HG03354 (cell line): Measurements from ENCODE around the gene FERMT1.
A peak's percentile ranks its signal among the peaks of the same experiment; 100 is the strongest.
"Not testable (repeated sequence)": the region's sequence is repeated elsewhere in the genome, so short reads cannot be mapped to it uniquely, and the experiment has no call there.

Source experiments
- ATAC-seq: cut with Tn5 transposase; IDR thresholded peaks from one replicate; pipeline ENCODE4 v1.9.1; 2021; ENCODE audit warnings: mild to moderate bottlenecking; ENCODE audit not compliant: unreplicated experiment, poor library complexity, severe bottlenecking

FERMT1 gene

GRCh38 chr20:6074784-6075183, 48.0 kb downstream of the FERMT1 start:
- ATAC-seq = no peak

- ATAC-seq = peak; percentile 59
These were observed 48.7 kb downstream of the FERMT1 start for GRCh38 chr20:6074145-6074561.

GRCh38 chr20:6070829-6071695, 51.8 kb downstream of the FERMT1 start:
- no peak for ATAC-seq

- no peak for ATAC-seq
These were observed 53.2 kb downstream of the FERMT1 start for GRCh38 chr20:6069669-6070068.

GRCh38 chr20:6067763-6068318, 55.0 kb downstream of the FERMT1 start:
- ATAC-seq = no peak

GRCh38 chr20:6066582-6066981, 56.2 kb downstream of the FERMT1 start:
- ATAC-seq = no peak

GRCh38 chr20:6061544-6061943, 61.3 kb downstream of the FERMT1 start:
- ATAC-seq = no peak

- no peak for ATAC-seq
These were observed 62.6 kb downstream of the FERMT1 start for GRCh38 chr20:6060213-6060612.

GRCh38 chr20:6058684-6059295, 64.0 kb downstream of the FERMT1 start:
- ATAC-seq = no peak

- ATAC-seq = no peak
These were observed 65.1 kb downstream of the FERMT1 start for GRCh38 chr20:6057691-6058090.

GRCh38 chr20:6057139-6057538, 65.7 kb downstream of the FERMT1 start:
- ATAC-seq = no peak

GRCh38 chr20:6055981-6056569, 66.8 kb downstream of the FERMT1 start:
- ATAC-seq = no peak

GRCh38 chr20:6055161-6055783, 67.6 kb downstream of the FERMT1 start:
- ATAC-seq = no peak

GRCh38 chr20:6054689-6055051, 68.2 kb downstream of the FERMT1 start:
- not testable (repeated sequence) for ATAC-seq

- ATAC-seq = no peak
These were observed 68.8 kb downstream of the FERMT1 start, which contains the start of gene LRRN4 for GRCh38 chr20:6053776-6054688. Gene LRRN4 (minus strand): TSS chr20:6054060. CDS start chr20:6052799, 1,261 bp downstream.

GRCh38 chr20:6053064-6053775, 69.6 kb downstream of the FERMT1 start:
- ATAC-seq = no peak

GRCh38 chr20:6051505-6051904, 71.3 kb downstream of the FERMT1 start:
- no peak for ATAC-seq

GRCh38 chr20:6048391-6048790, 74.4 kb downstream of the FERMT1 start:
- ATAC-seq = no peak
